Muscle layer of duodenum (tissue), 2 donors: ENCODE measurements around the gene SYNJ1.

ENCODE experiments used
- H3K27ac ChIP-seq: one replicate; pipeline ENCODE4 v1.7.0; 2013; ENCODE audit warnings: mild to moderate bottlenecking, low read length
- H3K27me3 ChIP-seq: one replicate; pipeline ENCODE4 v1.7.0; 2013; ENCODE audit warnings: low read depth, mild to moderate bottlenecking, control low read depth, low read length
- H3K36me3 ChIP-seq, 2 donors: one replicate each; pipeline ENCODE4 v1.7.0; 2013; ENCODE audit warnings: low read length in 2 of 2, control low read depth in 1 of 2, mild to moderate bottlenecking in 1 of 2; ENCODE audit not compliant: insufficient read depth in 2 of 2, control insufficient read depth in 1 of 2
- H3K4me1 ChIP-seq, 2 donors: one replicate each; pipeline ENCODE4 v1.7.0; 2013; ENCODE audit warnings: low read length in 2 of 2, mild to moderate bottlenecking in 2 of 2, control low read depth in 1 of 2, moderate library complexity in 1 of 2; ENCODE audit not compliant: insufficient read depth in 2 of 2, control insufficient read depth in 1 of 2
- H3K4me3 ChIP-seq, 2 donors: one replicate each; pipeline ENCODE4 v1.7.0; 2013; ENCODE audit warnings: low read length in 2 of 2, low read depth in 1 of 2, mild to moderate bottlenecking in 1 of 2
- H3K9me3 ChIP-seq, 2 donors: one replicate each; pipeline ENCODE4 v1.7.0; 2013; ENCODE audit warnings: low read length in 2 of 2, control low read depth in 1 of 2, mild to moderate bottlenecking in 1 of 2; ENCODE audit not compliant: control insufficient read depth in 1 of 2
- donor health status: healthy.

The SYNJ1 gene

DNA sequence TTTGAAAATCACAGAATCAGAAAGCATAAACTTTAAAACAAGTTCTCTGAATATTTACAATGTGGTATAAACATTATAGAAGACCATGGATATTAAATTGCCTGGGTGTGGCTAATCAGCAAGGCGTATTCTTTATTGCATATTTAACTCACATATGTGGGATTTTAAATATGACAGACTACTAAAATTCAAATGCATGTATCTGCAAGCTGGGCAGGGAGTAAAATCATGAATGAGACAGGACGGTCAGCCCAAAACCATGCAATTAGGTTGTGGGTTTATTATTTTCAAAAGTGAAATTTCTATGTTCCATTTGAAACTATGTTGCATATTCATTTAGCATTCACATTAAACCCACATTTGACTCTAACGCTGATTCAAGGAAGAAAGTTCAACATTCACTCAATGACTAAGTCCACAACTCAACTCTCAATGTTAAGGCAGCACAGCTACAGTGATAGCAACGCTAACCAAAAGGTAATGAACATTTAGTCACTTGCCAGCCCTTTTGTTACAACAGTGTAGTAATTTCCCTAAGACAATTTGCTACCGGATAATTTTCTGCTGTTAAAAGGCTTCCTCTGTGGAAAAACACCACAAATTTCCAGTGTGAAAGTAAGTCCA lies 6.3 kb upstream of the SYNJ1 start:
- Histone ChIP-seq H3K36me3 (peaks cover 20 to 54% of the 10 kb centered on the region in 2 donors), H3K27ac (no peak overlapping the region), H3K4me3 (no peak overlapping the region), H3K9me3 (no peaks in the 10 kb centered on the region), H3K27me3 (no peaks in the 10 kb centered on the region), H3K4me1 (no peaks in the 10 kb centered on the region)

DNA sequence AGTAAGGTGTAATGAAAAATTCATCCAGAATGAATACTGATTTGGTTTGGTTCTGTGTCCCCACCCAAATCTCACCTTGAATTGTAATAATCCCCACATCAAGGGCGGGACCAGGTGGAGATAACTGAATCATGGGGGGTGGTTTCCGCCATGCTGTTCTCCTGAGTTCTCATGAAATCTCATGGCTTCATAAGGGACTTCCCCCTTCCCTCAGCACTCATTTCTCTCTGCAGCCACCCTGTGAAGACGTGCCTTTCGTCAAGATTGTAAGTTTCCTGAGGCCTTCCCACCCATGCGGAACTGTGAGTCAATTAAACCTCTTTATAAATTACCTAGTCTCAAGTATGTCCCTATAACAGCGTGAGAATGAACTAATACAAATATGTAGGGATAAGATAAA lies 5.5 kb upstream of the SYNJ1 start:
- no peak overlapping the region for H3K27ac ChIP-seq
- H3K4me3 ChIP-seq: no peak overlapping the region
- peaks cover 17 to 48% of the 10 kb centered on the region in 2 donors for H3K36me3 ChIP-seq
- H3K4me1 ChIP-seq: peaks cover 0 to 5% of the 10 kb centered on the region in 2 donors
- H3K27me3 ChIP-seq: no peaks in the 10 kb centered on the region
- H3K9me3 ChIP-seq: no peaks in the 10 kb centered on the region

DNA sequence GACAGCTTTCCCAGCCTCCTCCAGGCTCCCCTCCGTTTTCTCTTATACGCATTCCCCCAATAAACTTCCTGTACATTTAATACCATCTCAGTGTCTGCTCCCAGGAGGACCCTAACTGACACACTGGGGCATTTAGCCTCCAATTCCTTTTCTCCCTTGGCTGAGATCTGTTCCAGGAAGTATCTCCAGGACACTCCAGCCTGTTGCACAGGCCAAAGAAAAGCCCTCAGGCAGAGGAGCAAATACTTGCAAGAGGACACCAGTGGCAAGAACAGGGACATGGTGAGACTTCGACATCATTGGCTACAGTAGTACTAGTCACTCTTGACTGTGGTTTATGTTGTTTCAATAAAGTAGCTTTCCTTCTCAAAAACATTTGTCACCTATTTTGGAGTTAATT lies 4.7 kb upstream of the SYNJ1 start:
- Histone ChIP-seq H3K4me1 (peaks cover 0 to 5% of the 10 kb centered on the region in 2 donors), H3K27me3 (no peaks in the 10 kb centered on the region), H3K9me3 (no peaks in the 10 kb centered on the region), H3K36me3 (peaks cover 17 to 43% of the 10 kb centered on the region in 2 donors), H3K4me3 (no peak overlapping the region), H3K27ac (no peak overlapping the region)

DNA sequence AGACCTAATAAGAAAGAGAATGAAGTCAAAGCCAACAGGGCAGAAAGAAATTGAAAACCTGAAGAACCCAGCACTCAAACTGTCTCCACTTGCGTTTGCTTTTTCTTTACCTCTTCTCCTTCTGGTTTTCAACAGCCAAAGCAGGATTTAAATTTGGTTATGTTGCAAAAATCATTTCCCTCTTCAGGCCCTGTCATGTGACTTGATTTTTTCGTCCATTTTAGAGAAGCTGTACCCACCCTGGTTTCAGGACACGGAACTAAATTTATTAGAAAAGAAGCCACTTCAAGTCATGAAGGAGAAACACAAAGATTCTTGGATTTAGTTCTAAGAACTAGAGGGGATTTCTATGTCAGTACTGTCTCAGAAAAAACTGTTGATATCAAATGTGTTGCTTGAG lies 1.0 kb upstream of the SYNJ1 start:
- Histone ChIP-seq H3K4me1 (peaks cover 0 to 19% of the 10 kb centered on the region in 2 donors), H3K4me3 (peak overlapping the region; percentile 82 to 99), H3K36me3 (peaks cover 0 to 11% of the 10 kb centered on the region in 2 donors), H3K27ac (peak overlapping the region; percentile 27), H3K27me3 (no peaks in the 10 kb centered on the region), H3K9me3 (no peaks in the 10 kb centered on the region)

DNA sequence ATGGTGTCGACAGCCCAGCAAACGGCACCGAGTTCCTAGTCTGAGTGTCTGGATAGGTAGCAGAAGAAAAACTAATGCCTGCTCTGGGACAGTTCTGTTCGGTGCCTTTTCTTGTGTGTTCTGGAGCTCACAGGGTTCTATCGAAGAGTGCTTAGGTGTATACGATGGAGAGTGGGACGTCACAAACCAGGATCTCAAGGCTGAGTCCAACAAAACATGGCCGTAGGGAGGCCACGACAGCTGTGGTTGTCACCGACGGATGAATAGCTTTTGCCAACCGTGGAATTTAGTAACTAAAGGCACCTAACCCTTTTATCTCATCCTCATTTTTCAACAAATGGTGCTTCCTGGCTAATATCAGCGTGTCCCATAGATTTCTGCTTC lies 635 bp upstream of the SYNJ1 start:
- Histone ChIP-seq H3K36me3 (peaks cover 0 to 9% of the 10 kb centered on the region in 2 donors), H3K4me3 (peak overlapping the region; percentile 82 to 99), H3K9me3 (no peaks in the 10 kb centered on the region), H3K27me3 (no peaks in the 10 kb centered on the region), H3K4me1 (peaks cover 0 to 19% of the 10 kb centered on the region in 2 donors), H3K27ac (peak overlapping the region; percentile 27)

DNA sequence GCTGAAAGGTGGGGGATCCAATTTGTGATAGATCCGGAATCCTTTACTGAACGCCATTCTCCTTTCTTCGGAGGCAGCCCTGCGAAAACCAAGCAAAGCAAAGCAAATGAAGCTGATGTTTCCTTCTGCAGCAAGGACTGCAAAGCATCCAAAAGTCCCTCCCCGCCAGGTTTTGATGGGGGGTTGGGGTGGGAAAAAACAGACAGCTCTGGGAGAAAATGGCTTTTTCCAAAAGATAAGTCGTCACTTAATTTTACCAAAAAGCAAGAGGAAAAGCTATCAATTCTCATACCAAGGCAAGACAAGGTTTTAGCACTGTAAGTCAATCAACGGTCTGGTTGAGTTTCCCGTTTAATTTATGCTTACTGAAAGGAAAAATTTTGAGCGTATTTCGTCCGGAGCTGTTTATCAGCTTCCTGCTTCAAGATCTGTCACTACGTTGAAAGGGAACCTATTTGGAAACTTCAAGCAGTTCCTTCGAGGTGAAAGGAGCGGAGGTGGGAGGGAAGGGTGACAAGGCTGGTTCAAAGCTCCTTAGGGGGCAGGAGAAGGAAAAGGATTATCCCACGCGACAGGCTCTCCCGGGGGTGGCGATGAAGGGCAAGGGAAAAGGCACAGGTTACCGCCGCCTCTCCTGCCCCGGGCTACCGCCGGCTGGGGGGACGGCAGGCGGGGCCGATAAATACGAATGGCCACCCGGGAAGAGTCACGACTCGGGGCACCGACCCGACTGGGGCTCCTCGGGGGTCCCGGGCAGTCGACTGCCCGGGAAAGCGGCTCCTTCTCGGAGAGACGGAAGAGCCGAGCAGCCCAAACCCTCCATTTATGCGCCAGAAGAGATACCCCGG lies 750 bp downstream of the SYNJ1 start:
- Histone ChIP-seq H3K36me3 (no peaks in the 10 kb centered on the region), H3K27me3 (no peaks in the 10 kb centered on the region), H3K9me3 (no peaks in the 10 kb centered on the region), H3K4me1 (peaks cover 0 to 19% of the 10 kb centered on the region in 2 donors), H3K27ac (peak overlapping the region; percentile 19), H3K4me3 (peak overlapping the region; percentile 62 to 99)

DNA sequence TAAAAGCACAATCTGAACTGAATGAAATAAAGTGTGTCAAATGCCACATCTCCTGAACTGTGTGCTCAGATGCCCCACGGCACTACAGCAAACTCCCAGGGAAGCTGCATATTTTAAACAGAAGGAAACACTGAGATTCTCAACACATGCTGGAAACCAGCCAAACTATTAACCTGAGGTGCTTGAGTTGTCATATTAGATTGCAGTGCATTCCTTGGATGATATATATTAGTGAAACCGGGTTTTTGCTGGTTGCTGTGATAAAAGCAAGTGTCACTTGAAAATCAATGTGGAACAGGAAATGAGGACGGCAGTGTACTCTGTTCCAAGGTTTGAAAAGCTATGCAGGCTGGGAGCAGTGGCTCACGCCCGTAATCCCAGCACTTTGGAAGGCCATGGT lies 8.7 kb downstream of the SYNJ1 start:
- no peak overlapping the region for H3K27ac ChIP-seq
- no peak overlapping the region for H3K4me3 ChIP-seq

DNA sequence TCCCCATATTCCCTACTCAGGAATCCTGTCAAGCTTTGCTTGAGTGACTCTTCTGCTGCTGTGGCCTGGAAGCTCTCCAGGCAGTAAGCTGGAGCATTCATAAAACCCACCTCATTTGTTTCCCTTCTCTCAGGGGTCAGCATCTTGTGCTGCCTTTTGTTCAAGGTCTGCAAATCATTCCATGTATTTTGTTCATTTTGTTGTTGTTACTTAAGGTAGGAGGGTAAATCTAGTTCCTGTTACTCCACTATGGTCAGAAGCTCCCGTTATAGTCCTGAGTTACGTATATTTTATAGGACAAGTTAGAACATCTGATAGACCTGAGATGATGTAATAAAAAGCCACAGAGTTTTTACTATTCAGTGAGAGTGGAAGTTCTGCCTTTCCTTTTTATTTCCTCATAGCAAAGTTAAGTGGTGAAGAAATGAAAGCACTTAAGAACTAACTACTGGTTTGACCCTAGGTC lies 9.9 kb downstream of the SYNJ1 start:
- no peak overlapping the region for H3K27ac ChIP-seq

More for the DNA sequence above, 8.7 kb downstream of the SYNJ1 start:
- Histone ChIP-seq H3K4me1 (no peaks in the 10 kb centered on the region), H3K36me3 (peaks cover 0 to 4% of the 10 kb centered on the region in 2 donors), H3K27me3 (no peaks in the 10 kb centered on the region), H3K9me3 (no peaks in the 10 kb centered on the region)

DNA sequence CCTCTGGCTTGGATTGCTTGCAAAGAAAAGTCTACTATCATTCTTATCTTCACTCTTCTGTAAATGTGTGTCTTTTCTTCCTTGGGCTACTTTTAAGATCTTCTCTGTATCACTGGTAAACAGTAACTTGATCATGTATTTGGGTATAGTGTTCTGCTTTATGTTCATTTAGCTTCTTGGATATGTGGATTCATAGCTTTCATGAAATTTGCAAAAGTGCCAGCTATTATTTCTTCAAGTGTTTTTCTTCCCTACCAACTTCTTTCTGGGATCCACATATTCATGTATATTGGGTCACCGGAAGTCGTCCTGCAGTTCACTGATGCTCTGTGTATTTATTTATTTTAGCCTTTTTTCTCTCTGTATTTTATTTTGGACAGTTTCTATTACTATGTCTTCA lies 11.3 kb downstream of the SYNJ1 start:
- Histone ChIP-seq H3K4me1 (no peaks in the 10 kb centered on the region), H3K36me3 (peaks cover 0 to 4% of the 10 kb centered on the region in 2 donors), H3K27ac (no peak overlapping the region), H3K4me3 (no peak overlapping the region), H3K27me3 (no peaks in the 10 kb centered on the region), H3K9me3 (no peaks in the 10 kb centered on the region)

More for the DNA sequence above, 9.9 kb downstream of the SYNJ1 start:
- Histone ChIP-seq H3K27me3 (no peaks in the 10 kb centered on the region), H3K4me1 (no peaks in the 10 kb centered on the region), H3K4me3 (no peak overlapping the region), H3K9me3 (no peaks in the 10 kb centered on the region), H3K36me3 (peaks cover 0 to 4% of the 10 kb centered on the region in 2 donors)

DNA sequence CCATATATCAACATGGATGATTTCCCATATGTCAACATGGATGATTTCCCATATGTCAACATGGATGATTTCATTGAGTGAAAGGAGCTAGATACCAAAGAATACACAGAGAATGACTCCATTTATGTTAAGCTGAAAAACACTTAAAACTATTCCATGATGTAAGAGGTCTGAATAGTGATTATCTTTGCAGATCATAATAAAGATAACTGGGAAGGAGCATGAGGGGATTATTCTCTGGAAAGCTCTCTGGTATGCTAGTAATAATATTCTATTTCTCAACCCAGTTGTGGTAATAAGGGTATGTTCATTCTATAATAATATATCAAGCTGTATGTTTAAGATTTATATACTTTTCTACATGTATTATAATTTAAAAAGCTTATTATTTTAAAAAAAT lies 14.1 kb downstream of the SYNJ1 start:
- no peak overlapping the region for H3K27ac ChIP-seq

DNA sequence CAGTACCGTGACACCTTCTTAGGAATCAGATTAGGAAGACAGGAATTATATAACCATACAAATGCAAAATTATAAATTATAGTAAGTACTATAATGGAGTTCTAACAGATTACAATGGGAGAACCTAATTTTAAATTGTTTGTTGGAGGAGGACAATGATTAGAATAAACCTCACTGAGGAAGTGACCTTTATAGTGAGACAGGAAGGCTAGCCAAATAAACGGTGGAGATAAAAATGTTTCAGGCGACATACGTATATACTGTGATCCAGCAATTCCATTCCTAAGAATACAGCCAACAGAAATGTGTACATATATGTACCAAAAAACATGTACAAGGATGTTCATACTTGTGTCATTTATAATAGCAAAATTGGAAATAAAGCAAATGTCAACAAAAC lies 15.2 kb downstream of the SYNJ1 start:
- no peaks in the 10 kb centered on the region for H3K4me1 ChIP-seq
- H3K27me3 ChIP-seq: no peaks in the 10 kb centered on the region
- no peak overlapping the region for H3K4me3 ChIP-seq
- H3K9me3 ChIP-seq: no peaks in the 10 kb centered on the region
- no peak overlapping the region for H3K27ac ChIP-seq
- no peaks in the 10 kb centered on the region for H3K36me3 ChIP-seq

More for the DNA sequence above, 14.1 kb downstream of the SYNJ1 start:
- no peaks in the 10 kb centered on the region for H3K27me3 ChIP-seq
- no peaks in the 10 kb centered on the region for H3K4me1 ChIP-seq
- no peaks in the 10 kb centered on the region for H3K36me3 ChIP-seq
- no peak overlapping the region for H3K4me3 ChIP-seq
- no peaks in the 10 kb centered on the region for H3K9me3 ChIP-seq
